B cell (primary cell): ENCODE measurements around the gene THSD4. TPM values are rescaled to one million over a fixed set of nuclear protein-coding genes. Genes with fewer than 3 reads are reported as not detected.

Experiments used
- ATAC-seq: fragments of 200-7000 bp; cut with Tn5 transposase; one replicate; pipeline ENCODE4 v1.10.0; 2021; ENCODE audit warnings: low read depth, mild to moderate bottlenecking, moderate number of reproducible peaks, moderate library complexity
- CTCF ChIA-PET: fragments of 350-600 bp; sonication (Branson Sonifier 250); formaldehyde crosslinking; loops from one replicate; lab custom pipeline; 2021; ENCODE audit warnings: antibody characterized with exemption, inconsistent platforms; lab: Charles Lee
- POLR2A ChIA-PET: fragments of 350-600 bp; sonication (Branson Sonifier 250); formaldehyde crosslinking; loops from one replicate; lab custom pipeline; 2021; ENCODE audit warnings: antibody characterized with exemption; lab: Charles Lee
- DNase-seq: peaks from one replicate; pipeline ENCODE4 v3.0.0; 2013
- H2AFZ ChIP-seq: 2 replicates; pipeline ENCODE4 v1.6.1; 2012; ENCODE audit warnings: mild to moderate bottlenecking, low read depth, low read length; ENCODE audit not compliant: insufficient read depth, poor library complexity, severe bottlenecking
- H3K27ac ChIP-seq, 2 donors: 1 replicate in 1 of 2; 2 replicates in 1 of 2; pipeline ENCODE4 v1.5.1; 2012 to 2013; ENCODE audit warnings: low read length in 2 of 2, mild to moderate bottlenecking in 2 of 2, moderate library complexity in 1 of 2
- H3K27me3 ChIP-seq, 4 experiments: fragments of 200-600 bp in 1 of 4; sonication (generic) in 1 of 4; replicated peaks in 1 of 4; 1 replicate in 2 of 4; 2 replicates in 2 of 4; pipeline versions ENCODE4 v1.6.1 to v1.7.0; 2013 to 2016; ENCODE audit warnings: low read length in 3 of 4, mild to moderate bottlenecking in 2 of 4, mixed read lengths in 1 of 4, moderate library complexity in 1 of 4; ENCODE audit not compliant: insufficient read depth in 4 of 4, control insufficient read depth in 3 of 4; ENCODE audit errors: control extremely low read depth in 1 of 4
- H3K36me3 ChIP-seq, 2 experiments: replicated peaks in 1 of 2; 1 replicate in 1 of 2; 2 replicates in 1 of 2; pipeline versions ENCODE4 v1.6.1 to v1.7.1; 2013; ENCODE audit warnings: low read length in 1 of 2; ENCODE audit not compliant: insufficient read depth in 2 of 2, control insufficient read depth in 1 of 2; ENCODE audit errors: control extremely low read depth in 1 of 2, extremely low read depth in 1 of 2
- H3K4me1 ChIP-seq, 2 donors: fragments of 200-600 bp in 1 of 2; sonication (generic) in 1 of 2; 1 replicate in 1 of 2; 2 replicates in 1 of 2; pipeline versions ENCODE4 v1.5.1 to v1.6.1; 2013 to 2017; ENCODE audit warnings: low read length in 2 of 2; ENCODE audit not compliant: control insufficient read depth in 2 of 2, insufficient read depth in 2 of 2
- H3K4me2 ChIP-seq: replicated peaks from 2 replicates; pipeline ENCODE3; 2012; ENCODE audit warnings: mild to moderate bottlenecking, low read depth, low read length; ENCODE audit not compliant: poor library complexity, severe bottlenecking
- H3K4me3 ChIP-seq, 5 experiments: fragments of 200-600 bp in 1 of 5; sonication (generic) in 1 of 5; 1 replicate in 3 of 5; 2 replicates in 2 of 5; pipeline versions ENCODE4 v1.5.1 to v1.7.0; 2011 to 2016; ENCODE audit warnings: low read length in 4 of 5, mild to moderate bottlenecking in 4 of 5, low read depth in 2 of 5, control low read depth in 1 of 5, moderate library complexity in 1 of 5; ENCODE audit not compliant: insufficient read depth in 1 of 5; ENCODE audit errors: control extremely low read depth in 1 of 5, extremely low read depth in 1 of 5
- H3K79me2 ChIP-seq: fragments of 200-600 bp; sonication (generic); one replicate; pipeline ENCODE4 v1.6.0; 2016; ENCODE audit warnings: low read length; ENCODE audit not compliant: control insufficient read depth, insufficient read depth
- H3K9ac ChIP-seq: fragments of 200-600 bp; sonication (generic); 2 replicates; pipeline ENCODE4 v1.6.1; 2017; ENCODE audit warnings: mild to moderate bottlenecking, low read length, moderate library complexity
- H3K9me3 ChIP-seq, 3 donors: one replicate each; pipeline versions ENCODE4 v1.6.1 to v1.7.1; 2013; ENCODE audit warnings: low read length in 2 of 3; ENCODE audit not compliant: control insufficient read depth in 2 of 3, insufficient read depth in 1 of 3; ENCODE audit errors: control extremely low read depth in 1 of 3
- H4K20me1 ChIP-seq: 2 replicates; pipeline ENCODE4 v1.6.0; 2012; ENCODE audit warnings: mild to moderate bottlenecking, low read length; ENCODE audit not compliant: insufficient read depth, control insufficient read depth, poor library complexity, severe bottlenecking
- H3K27ac Mint-ChIP-seq: one replicate; pipeline ENCODE4 v1.8.0; 2021; ENCODE audit warnings: mixed read lengths
- H3K27me3 Mint-ChIP-seq: one replicate; pipeline ENCODE4 v1.8.0; 2021; ENCODE audit warnings: mixed read lengths
- H3K4me1 Mint-ChIP-seq: one replicate; pipeline ENCODE4 v1.8.0; 2021; ENCODE audit warnings: mixed read lengths
- H3K4me3 Mint-ChIP-seq: one replicate; pipeline ENCODE4 v1.8.0; 2021; ENCODE audit warnings: mixed read lengths
- H3K9me3 Mint-ChIP-seq: one replicate; pipeline ENCODE4 v1.8.0; 2022; ENCODE audit warnings: mixed read lengths; ENCODE audit not compliant: insufficient read depth
- CTCF ChIP-seq: fragments of 200-600 bp; IDR thresholded peaks from one replicate; pipeline ENCODE4 v1.8.0; 2022; ENCODE audit warnings: antibody characterized with exemption, mild to moderate bottlenecking
- EZH2 ChIP-seq: IDR thresholded peaks from 2 replicates; pipeline ENCODE4 v1.6.1; 2012; ENCODE audit warnings: borderline replicate concordance, low read depth, mild to moderate bottlenecking, moderate library complexity, low read length; ENCODE audit not compliant: insufficient read depth, poor library complexity, severe bottlenecking
- WGBS: methylation state at CpG from one replicate; pipeline ENCODE4 v1.1.5; 2013; ENCODE audit warnings: missing lambda C conversion rate; ENCODE audit not compliant: insufficient coverage; 5-methylcytosine and 5-hydroxymethylcytosine counted together
- intact Hi-C: fragments of 100-400 bp; cut with micrococcal nuclease; formaldehyde crosslinking; loops from one replicate; pipeline ENCODE4 v1.10.0; 2022
- polyA plus RNA-seq: library from polyadenylated mRNA; depleted of rRNA; stranded (reverse); fragments of >200 nt; gene quantifications from 2 replicates; pipeline ENCODE4 v1.2.3, GENCODE V29; 2012
- total RNA-seq, 2 donors: library from RNA; stranded (reverse); fragments of 120-200 nt in 1 of 2; gene quantifications; 1 replicate in 1 of 2; 2 replicates in 1 of 2; pipeline versions ENCODE4 v1.2.3 to v1.2.4, GENCODE V29; 2013 to 2022

The THSD4 gene
- total and polyA plus RNA-seq, 2 donors (not counting 1 experiment from before 2014, with no cell fraction given) = not detected

- no peak overlapping the region for H3K27ac Mint-ChIP-seq
- peaks cover 11% of the 10 kb centered on the region for H3K27me3 Mint-ChIP-seq
- no peaks in the 10 kb centered on the region for H3K9me3 ChIP-seq
- ChIA-PET POLR2A (no interaction called here), CTCF (no interaction called here)
- H3K27me3 ChIP-seq = peaks cover 0 to 3% (median 0%) of the 10 kb centered on the region in 4 experiments
- TF ChIP-seq CTCF = no peak
- no peak for TF ChIP-seq EZH2
- H3K27ac ChIP-seq = no peak overlapping the region
- ATAC-seq = no peak
- H3K4me2 ChIP-seq = no peak overlapping the region
- H4K20me1 ChIP-seq = no peaks in the 10 kb centered on the region
- no peak overlapping the region for H3K4me3 Mint-ChIP-seq
- no peaks in the 10 kb centered on the region for H3K4me1 ChIP-seq
- no peak overlapping the region for H3K4me3 ChIP-seq
- H3K4me1 Mint-ChIP-seq = no peaks in the 10 kb centered on the region
- no peak for DNase-seq
- no peak overlapping the region for H3K9ac ChIP-seq
- H3K36me3 ChIP-seq = no peaks in the 10 kb centered on the region
- no peaks in the 10 kb centered on the region for H3K9me3 Mint-ChIP-seq
- no peaks in the 10 kb centered on the region for H3K79me2 ChIP-seq
- intact Hi-C loops = no loop called here
- no peak overlapping the region for H2AFZ ChIP-seq
- WGBS = 95% methylated on average over 3 of the region's 7 CpGs
These were observed 542.8 kb downstream of the THSD4 start for GRCh38 chr15:71658036-71658435.

GRCh38 chr15:71658827-71659729, 543.8 kb downstream of the THSD4 start:
- H3K9ac ChIP-seq = no peak overlapping the region
- H3K4me2 ChIP-seq = no peak overlapping the region
- ChIA-PET CTCF (no interaction called here), POLR2A (no interaction called here)
- WGBS = 92% methylated on average over 1 of the region's 2 CpGs
- H3K36me3 ChIP-seq = no peaks in the 10 kb centered on the region
- intact Hi-C loops = no loop called here
- no peaks in the 10 kb centered on the region for H3K9me3 ChIP-seq
- H4K20me1 ChIP-seq = no peaks in the 10 kb centered on the region
- no peak overlapping the region for H3K27ac ChIP-seq
- H3K27me3 ChIP-seq = peaks cover 0 to 3% (median 0%) of the 10 kb centered on the region in 4 experiments
- H2AFZ ChIP-seq = no peak overlapping the region
- DNase-seq (no peak), ATAC-seq (no peak)
- no peak for TF ChIP-seq EZH2
- no peak for TF ChIP-seq CTCF
- Mint-ChIP-seq H3K4me1 (no peaks in the 10 kb centered on the region), H3K27ac (no peak overlapping the region), H3K4me3 (no peak overlapping the region), H3K9me3 (no peaks in the 10 kb centered on the region), H3K27me3 (peaks cover 14% of the 10 kb centered on the region)
- no peaks in the 10 kb centered on the region for H3K79me2 ChIP-seq
- H3K4me1 ChIP-seq = no peaks in the 10 kb centered on the region
- H3K4me3 ChIP-seq = no peak overlapping the region
